Measurements from ENCODE around the gene ATXN2.
"Not testable (repeated sequence)": the region's sequence is repeated elsewhere in the genome, so short reads cannot be mapped to it uniquely, and the experiment has no call there.

ATXN2 gene

GRCh38 chr12:111467857-111468241, 131.3 kb downstream of the ATXN2 start:
- H3K9me3 ChIP-seq (ENCODE audit: control insufficient read depth, low read depth, low read length) = no peaks in the 10 kb centered on the region
- H3K4me3 ChIP-seq (ENCODE audit: low read length) = no peak overlapping the region
- H3K27ac ChIP-seq (ENCODE audit: low read length) = no peak overlapping the region
- peaks cover 31% of the 10 kb centered on the region for H3K36me3 ChIP-seq (ENCODE audit: control insufficient read depth, low read depth, low read length)
- H3K9ac ChIP-seq (ENCODE audit: low read length) = no peak overlapping the region
- no peaks in the 10 kb centered on the region for H3K27me3 ChIP-seq (ENCODE audit: control insufficient read depth, insufficient read depth, low read length)
- H3K4me1 ChIP-seq (ENCODE audit: control insufficient read depth, low read depth, low read length) = no peaks in the 10 kb centered on the region

GRCh38 chr12:111467092-111467856, 131.8 kb downstream of the ATXN2 start:
- H3K27me3 ChIP-seq (ENCODE audit: control insufficient read depth, insufficient read depth, low read length) = no peaks in the 10 kb centered on the region
- no peaks in the 10 kb centered on the region for H3K4me1 ChIP-seq (ENCODE audit: control insufficient read depth, low read depth, low read length)
- peaks cover 31% of the 10 kb centered on the region for H3K36me3 ChIP-seq (ENCODE audit: control insufficient read depth, low read depth, low read length)
- no peaks in the 10 kb centered on the region for H3K9me3 ChIP-seq (ENCODE audit: control insufficient read depth, low read depth, low read length)
- H3K9ac ChIP-seq (ENCODE audit: low read length) = no peak overlapping the region
- no peak overlapping the region for H3K27ac ChIP-seq (ENCODE audit: low read length)
- no peak overlapping the region for H3K4me3 ChIP-seq (ENCODE audit: low read length)

DNA sequence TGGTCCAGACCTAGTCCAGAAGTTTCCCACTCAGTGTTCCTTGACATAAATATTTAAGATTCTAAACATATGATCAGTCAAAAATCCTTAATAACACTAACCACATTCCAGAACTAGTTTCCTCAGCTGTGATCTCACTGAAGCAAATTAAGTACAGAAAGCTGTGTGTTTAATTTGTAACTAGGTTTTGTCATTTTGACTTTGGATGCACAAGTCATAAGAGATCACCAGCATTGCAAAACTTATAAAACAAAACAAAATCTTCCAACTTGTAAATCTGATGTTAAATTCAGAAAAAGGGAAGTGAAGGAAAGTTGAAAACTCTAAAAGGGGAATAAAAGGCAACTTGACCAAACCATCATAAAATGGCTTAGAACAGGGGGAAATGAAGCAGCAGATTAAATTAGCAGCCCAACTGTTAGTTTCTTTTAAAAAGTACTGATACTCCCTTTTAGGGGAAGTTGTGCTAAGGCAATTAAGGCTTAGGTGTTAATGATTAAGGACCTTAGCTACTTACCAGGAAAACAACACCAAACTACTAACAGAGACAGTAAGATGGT, 136.8 kb downstream of the ATXN2 start:
- H3K36me3 ChIP-seq (ENCODE audit: control insufficient read depth, low read depth, low read length) = peaks cover 6% of the 10 kb centered on the region
- H3K9ac ChIP-seq (ENCODE audit: low read length) = no peak overlapping the region
- no peaks in the 10 kb centered on the region for H3K27me3 ChIP-seq (ENCODE audit: control insufficient read depth, insufficient read depth, low read length)
- no peaks in the 10 kb centered on the region for H3K9me3 ChIP-seq (ENCODE audit: control insufficient read depth, low read depth, low read length)
- no peak overlapping the region for H3K4me3 ChIP-seq (ENCODE audit: low read length)
- no peaks in the 10 kb centered on the region for H3K4me1 ChIP-seq (ENCODE audit: control insufficient read depth, low read depth, low read length)
- H3K27ac ChIP-seq (ENCODE audit: low read length) = no peak overlapping the region

DNA sequence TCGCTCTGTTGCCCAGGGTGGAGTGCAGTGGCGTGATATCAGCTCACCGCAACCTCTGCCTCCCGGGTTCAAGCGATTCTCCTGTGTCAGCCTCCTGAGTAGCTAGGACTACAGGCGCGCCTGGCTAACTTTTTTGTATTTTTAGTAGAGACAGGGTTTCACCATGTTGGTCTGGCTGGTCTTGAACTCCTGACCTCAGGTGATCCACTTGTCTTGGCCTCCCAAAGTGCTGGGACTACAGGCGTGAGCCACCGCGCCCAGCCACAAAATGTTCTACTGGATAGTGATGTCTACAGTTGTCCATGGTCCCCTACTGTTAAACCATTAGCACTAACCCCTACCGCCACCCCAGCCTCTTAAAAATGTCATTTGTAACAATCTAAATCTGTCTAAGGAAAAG, 139.0 kb downstream of the ATXN2 start:
- H3K4me3 ChIP-seq (ENCODE audit: low read length); H3K9me3 ChIP-seq (ENCODE audit: control insufficient read depth, low read depth, low read length); H3K27ac ChIP-seq (ENCODE audit: low read length); H3K9ac ChIP-seq (ENCODE audit: low read length); H3K4me1 ChIP-seq (ENCODE audit: control insufficient read depth, low read depth, low read length); H3K27me3 ChIP-seq (ENCODE audit: control insufficient read depth, insufficient read depth, low read length): not testable (repeated sequence)
- peaks cover 22% of the 10 kb centered on the region for H3K36me3 ChIP-seq (ENCODE audit: control insufficient read depth, low read depth, low read length)

- Histone ChIP-seq H3K36me3 (ENCODE audit: control insufficient read depth, low read depth, low read length) (peaks cover 30% of the 10 kb centered on the region), H3K27ac (ENCODE audit: low read length) (no peak overlapping the region), H3K9me3 (ENCODE audit: control insufficient read depth, low read depth, low read length) (no peaks in the 10 kb centered on the region), H3K4me1 (ENCODE audit: control insufficient read depth, low read depth, low read length) (no peaks in the 10 kb centered on the region), H3K27me3 (ENCODE audit: control insufficient read depth, insufficient read depth, low read length) (no peaks in the 10 kb centered on the region), H3K4me3 (ENCODE audit: low read length) (no peak overlapping the region), H3K9ac (ENCODE audit: low read length) (no peak overlapping the region)
Measured at GRCh38 chr12:111458546-111459172, 140.5 kb downstream of the ATXN2 start.

GRCh38 chr12:111457577-111457976, 141.5 kb downstream of the ATXN2 start:
- Histone ChIP-seq H3K9me3 (ENCODE audit: control insufficient read depth, low read depth, low read length) (no peaks in the 10 kb centered on the region), H3K36me3 (ENCODE audit: control insufficient read depth, low read depth, low read length) (peaks cover 37% of the 10 kb centered on the region), H3K4me3 (ENCODE audit: low read length) (no peak overlapping the region), H3K9ac (ENCODE audit: low read length) (no peak overlapping the region), H3K27me3 (ENCODE audit: control insufficient read depth, insufficient read depth, low read length) (no peaks in the 10 kb centered on the region), H3K27ac (ENCODE audit: low read length) (no peak overlapping the region), H3K4me1 (ENCODE audit: control insufficient read depth, low read depth, low read length) (no peaks in the 10 kb centered on the region)

GRCh38 chr12:111457071-111457470, 142.0 kb downstream of the ATXN2 start:
- Histone ChIP-seq H3K36me3 (ENCODE audit: control insufficient read depth, low read depth, low read length) (peaks cover 37% of the 10 kb centered on the region), H3K9me3 (ENCODE audit: control insufficient read depth, low read depth, low read length) (no peaks in the 10 kb centered on the region), H3K4me3 (ENCODE audit: low read length) (no peak overlapping the region), H3K4me1 (ENCODE audit: control insufficient read depth, low read depth, low read length) (no peaks in the 10 kb centered on the region), H3K27me3 (ENCODE audit: control insufficient read depth, insufficient read depth, low read length) (no peaks in the 10 kb centered on the region), H3K27ac (ENCODE audit: low read length) (no peak overlapping the region), H3K9ac (ENCODE audit: low read length) (no peak overlapping the region)

- Histone ChIP-seq H3K9me3 (ENCODE audit: control insufficient read depth, low read depth, low read length) (no peaks in the 10 kb centered on the region), H3K4me1 (ENCODE audit: control insufficient read depth, low read depth, low read length) (no peaks in the 10 kb centered on the region), H3K9ac (ENCODE audit: low read length) (no peak overlapping the region), H3K27ac (ENCODE audit: low read length) (no peak overlapping the region), H3K4me3 (ENCODE audit: low read length) (no peak overlapping the region), H3K27me3 (ENCODE audit: control insufficient read depth, insufficient read depth, low read length) (no peaks in the 10 kb centered on the region), H3K36me3 (ENCODE audit: control insufficient read depth, low read depth, low read length) (peaks cover 45% of the 10 kb centered on the region)
Measured at GRCh38 chr12:111455448-111456320, 143.4 kb downstream of the ATXN2 start.

- Histone ChIP-seq H3K4me3 (ENCODE audit: low read length) (no peak overlapping the region), H3K27ac (ENCODE audit: low read length) (no peak overlapping the region), H3K9me3 (ENCODE audit: control insufficient read depth, low read depth, low read length) (no peaks in the 10 kb centered on the region), H3K36me3 (ENCODE audit: control insufficient read depth, low read depth, low read length) (peaks cover 52% of the 10 kb centered on the region), H3K27me3 (ENCODE audit: control insufficient read depth, insufficient read depth, low read length) (no peaks in the 10 kb centered on the region), H3K9ac (ENCODE audit: low read length) (no peak overlapping the region), H3K4me1 (ENCODE audit: control insufficient read depth, low read depth, low read length) (no peaks in the 10 kb centered on the region)
Measured at GRCh38 chr12:111454716-111455447, 144.2 kb downstream of the ATXN2 start.

GRCh38 chr12:111454311-111454710, 144.8 kb downstream of the ATXN2 start:
- H3K27ac ChIP-seq (ENCODE audit: low read length) = no peak overlapping the region
- no peak overlapping the region for H3K4me3 ChIP-seq (ENCODE audit: low read length)
- H3K27me3 ChIP-seq (ENCODE audit: control insufficient read depth, insufficient read depth, low read length) = no peaks in the 10 kb centered on the region
- no peaks in the 10 kb centered on the region for H3K9me3 ChIP-seq (ENCODE audit: control insufficient read depth, low read depth, low read length)
- peaks cover 56% of the 10 kb centered on the region for H3K36me3 ChIP-seq (ENCODE audit: control insufficient read depth, low read depth, low read length)
- H3K9ac ChIP-seq (ENCODE audit: low read length) = no peak overlapping the region
- H3K4me1 ChIP-seq (ENCODE audit: control insufficient read depth, low read depth, low read length) = no peaks in the 10 kb centered on the region

All from iPS-18a (cell line).